ENCODE results near the gene TBC1D22A.
"Not testable (repeated sequence)": the region's sequence is repeated elsewhere in the genome, so short reads cannot be mapped to it uniquely, and the experiment has no call there.

The TBC1D22A gene

DNA sequence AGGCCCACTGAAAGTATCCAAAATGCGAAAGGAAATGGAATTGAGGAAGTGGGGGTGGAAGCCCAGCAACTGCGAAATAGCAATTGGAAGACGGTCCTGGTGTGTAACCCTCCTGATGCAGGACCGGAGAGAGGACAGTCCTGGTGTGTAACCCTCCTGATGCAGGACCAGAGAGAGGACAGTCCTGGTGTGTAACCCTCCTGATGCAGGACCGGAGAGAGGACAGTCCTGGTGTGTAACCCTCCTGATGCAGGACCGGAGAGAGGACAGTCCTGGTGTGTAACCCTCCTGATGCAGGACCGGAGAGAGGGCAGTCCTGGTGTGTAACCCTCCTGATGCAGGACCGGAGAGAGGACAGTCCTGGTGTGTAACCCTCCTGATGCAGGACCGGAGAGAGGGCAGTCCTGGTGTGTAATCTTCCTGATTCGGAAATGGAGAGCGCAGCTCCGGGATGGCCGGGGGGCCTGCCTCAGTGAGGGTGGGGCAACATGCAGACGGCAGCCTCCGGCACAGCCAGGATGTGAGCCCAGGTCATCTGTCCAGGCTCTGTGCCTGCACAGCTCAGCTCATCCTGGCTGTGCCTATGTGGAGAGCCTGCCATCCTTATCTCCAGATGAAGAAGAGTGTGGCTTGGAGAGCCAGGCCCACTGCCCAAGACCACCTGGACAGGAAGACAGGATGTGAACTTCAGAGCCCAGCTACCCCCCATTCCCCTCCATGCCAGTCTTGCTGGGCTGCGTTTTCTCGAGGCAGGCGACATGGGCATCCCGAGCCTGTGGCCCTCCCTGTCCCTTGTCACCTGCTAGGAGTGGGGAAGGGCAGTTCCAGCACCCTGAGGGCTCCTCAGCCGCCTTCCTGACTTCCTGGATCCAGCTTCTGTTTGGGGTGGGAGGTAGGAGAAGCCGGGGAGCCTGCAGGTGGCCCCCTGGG, 408.3 kb downstream of the TBC1D22A start:
- not testable (repeated sequence) for DNase-seq (ENCODE audit: extremely low read depth in 1 of 2, low read depth in 1 of 2)

DNA sequence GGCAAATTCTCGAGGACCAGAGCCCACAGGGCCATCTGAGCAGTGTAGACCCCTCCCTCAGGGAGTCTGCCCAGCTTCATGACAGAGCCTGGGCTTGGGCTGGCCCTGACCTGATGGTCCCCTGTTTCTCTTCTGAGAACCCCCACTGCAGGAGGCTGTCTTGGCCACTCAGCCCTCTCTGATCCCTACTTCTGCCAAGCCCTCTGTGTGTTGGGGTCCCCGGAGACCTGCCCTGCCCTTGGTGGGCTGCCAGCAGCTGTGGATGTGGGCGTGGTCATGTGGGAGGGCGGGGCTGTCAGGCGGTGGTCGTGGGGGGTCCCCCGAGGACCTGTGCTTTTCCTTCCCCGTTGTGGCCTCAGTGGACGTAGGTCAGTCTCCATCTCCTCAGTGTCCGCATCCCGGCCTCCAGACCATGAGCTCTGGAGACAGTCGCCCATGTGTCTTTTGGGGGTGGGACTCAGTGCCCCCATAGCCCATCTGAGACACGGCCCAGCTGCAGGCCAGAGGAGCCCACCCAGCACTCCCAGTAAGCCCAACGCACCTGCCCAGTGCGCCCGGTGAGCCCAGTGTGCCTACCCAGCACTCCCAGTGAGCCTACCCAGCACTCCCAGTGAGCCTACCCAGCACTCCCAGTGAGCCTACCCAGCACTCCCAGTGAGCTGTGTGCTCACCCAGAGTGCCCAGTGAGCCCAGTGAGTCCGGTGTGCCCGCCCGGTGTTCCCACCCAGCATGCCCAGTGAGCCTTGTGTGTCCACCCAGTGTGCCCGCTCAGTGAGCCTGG, 409.2 kb downstream of the TBC1D22A start:
- no peak for DNase-seq (ENCODE audit: extremely low read depth in 1 of 2, low read depth in 1 of 2)

DNA sequence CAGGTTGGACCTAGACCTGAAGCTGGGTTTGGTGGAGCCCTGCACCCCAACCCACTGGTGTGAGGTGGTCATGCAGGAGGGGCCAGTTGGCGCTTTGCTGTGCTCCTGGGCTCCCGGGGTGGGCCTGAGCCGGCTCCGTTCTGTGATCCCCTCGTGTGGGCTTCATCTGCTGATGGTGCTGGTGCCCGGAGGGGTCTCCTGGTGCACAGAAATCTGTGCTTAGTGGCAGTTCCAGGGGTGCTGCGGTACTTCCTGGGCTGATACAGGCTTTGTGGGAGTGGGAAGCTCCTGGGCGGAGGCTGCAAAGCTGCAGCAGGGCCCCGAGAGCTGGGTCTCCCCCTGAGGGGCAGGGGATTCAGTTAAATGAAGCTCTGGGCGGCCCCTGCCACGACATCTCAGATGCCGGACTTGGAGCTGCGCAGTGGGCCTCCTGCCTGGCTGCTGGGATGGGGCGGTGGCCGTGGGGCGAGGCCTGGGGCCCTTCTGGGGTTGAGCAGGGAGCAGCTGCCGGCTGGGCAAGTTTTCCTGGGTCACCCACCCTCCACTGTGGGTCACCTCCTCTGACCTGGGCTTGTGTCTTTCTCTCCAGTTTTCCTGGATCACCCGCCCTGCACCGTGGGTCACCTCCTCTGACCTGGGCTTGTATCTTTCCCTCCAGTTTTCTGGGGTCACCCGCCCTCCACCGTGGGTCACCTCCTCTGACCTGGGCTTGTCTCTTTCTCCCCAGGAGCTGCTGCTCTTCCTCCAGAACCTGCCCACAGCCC, 410.5 kb downstream of the TBC1D22A start:
- DNase-seq (ENCODE audit: extremely low read depth in 1 of 2, low read depth in 1 of 2) = no peak

DNA sequence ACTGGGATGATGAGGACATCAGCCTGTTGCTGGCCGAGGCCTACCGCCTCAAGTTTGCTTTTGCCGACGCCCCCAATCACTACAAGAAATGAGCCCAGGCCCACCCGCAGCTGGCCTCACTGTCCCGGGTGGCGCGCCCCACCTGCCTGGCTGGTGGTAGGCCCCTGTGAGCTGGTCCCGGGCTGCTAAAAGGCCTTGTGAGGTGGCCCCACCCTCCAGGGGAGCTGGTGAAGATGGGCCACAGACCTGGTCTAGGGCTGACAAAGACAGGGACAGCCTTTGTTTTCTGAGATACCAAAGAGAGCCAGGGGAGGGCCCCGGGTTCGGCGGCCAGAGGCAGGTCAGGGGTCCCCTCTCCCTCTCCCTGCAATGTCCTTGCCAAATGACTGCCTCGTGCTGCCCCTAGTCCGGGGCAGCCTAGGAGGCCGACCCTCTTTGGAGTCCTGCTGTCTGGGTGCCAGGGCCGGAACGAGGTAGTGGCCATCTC, 411.1 kb downstream of the TBC1D22A start:
- DNase-seq (ENCODE audit: extremely low read depth in 1 of 2, low read depth in 1 of 2) = no peak

DNA sequence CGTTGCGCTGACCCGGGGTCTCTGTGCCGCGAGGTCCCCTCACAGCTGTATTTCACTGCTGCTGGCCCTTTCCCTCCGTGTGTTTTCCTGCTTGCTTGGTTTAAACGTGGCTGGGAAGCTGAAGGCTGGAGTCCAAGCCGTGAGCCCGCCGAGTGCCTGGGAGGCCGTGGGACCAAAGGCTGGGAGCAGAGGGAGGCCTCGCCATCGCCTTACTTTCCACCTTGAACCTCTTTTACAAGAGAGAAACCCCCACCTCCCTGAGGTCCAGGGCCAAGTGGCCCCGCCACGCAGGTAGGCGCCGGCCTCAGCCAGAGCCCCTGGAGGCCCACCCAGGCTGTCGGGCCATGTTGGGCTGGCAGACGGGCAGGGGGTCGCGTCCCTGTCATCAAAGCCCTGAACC, 411.6 kb downstream of the TBC1D22A start:
- no peak for DNase-seq (ENCODE audit: extremely low read depth in 1 of 2, low read depth in 1 of 2)

DNA sequence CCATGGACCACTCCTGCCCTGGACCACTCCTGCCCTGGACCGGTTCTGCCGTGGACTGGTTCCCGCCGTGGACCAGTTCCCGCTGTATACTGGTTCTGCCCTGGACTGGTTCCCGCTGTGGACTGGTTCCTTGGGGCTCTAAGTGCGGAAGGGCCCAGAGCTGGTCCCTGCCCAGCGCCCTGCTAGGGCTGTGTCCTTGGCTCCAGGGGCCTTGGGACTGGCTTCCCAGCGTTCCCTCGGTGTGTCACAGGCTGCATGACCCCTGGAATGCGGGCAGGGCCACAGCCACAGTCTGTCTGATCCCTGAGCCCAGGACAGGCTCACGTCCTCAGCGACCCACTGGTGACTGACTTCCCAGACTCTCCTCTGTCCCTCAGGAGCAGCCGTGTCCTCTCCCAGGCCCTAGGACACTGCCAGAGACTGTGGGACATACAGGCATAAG, 412.2 kb downstream of the TBC1D22A start:
- no peak for DNase-seq (ENCODE audit: extremely low read depth in 1 of 2, low read depth in 1 of 2)

DNA sequence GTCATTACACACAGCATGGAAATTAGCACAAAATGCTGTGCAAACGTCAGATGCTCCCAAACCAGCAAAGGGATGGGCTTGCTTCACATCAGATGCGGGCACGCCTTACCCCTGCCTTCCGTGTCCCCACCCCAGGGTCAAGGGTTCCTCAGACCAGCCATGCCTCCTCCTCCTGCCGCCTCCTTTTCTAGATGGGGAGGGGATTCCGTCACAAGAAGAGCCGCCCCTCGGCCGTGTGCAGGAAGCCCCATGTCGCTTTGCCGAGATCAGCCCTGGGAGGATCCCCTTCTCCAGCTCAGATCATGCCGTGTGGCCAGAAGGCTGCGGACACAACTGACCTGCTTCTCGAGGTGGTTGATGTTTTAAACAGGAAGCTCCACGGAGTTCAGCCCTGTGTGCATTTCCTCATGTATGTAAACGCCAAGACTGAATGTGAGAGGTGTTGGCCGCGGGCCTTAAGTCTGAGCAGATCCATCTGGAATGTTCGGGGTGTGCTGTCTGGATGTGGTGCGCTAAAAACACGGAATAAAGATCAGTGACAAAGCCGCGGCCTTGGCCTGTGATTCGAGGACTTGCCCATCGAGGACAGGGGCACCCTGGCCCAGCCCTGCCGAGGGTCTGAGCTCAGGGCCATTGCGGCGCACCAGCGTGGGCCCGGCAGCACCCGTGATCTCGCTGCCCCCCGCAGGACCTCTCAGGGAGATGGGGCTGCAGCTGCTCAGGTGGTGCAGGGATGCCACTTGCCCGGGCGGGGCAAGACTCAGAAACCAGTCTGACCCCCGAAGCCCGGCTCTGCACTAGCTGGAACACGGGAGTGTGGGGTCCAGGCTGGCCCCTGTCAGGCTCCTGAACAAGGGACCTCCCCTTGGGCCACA, 412.9 kb downstream of the TBC1D22A start:
- DNase-seq (ENCODE audit: extremely low read depth in 1 of 2, low read depth in 1 of 2) = no peak

DNA sequence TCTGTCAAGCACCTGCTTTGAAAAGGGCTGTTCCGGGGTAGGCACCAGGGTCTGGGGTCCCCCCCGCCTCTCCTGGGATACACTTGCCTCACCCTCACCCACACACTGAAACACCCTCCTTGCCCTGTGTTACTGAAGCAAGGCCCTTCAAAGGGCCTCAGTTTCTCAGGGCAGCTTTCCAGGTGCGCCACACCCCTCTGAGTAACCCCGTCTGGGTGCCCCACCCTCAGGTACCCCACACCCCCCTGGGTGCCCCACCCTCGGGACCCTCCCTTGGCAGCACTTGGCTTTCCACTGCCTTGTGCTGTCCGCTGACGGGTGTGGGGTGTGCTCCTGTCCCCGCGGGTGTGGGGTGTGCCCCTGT, 413.6 kb downstream of the TBC1D22A start:
- DNase-seq (ENCODE audit: extremely low read depth in 1 of 2, low read depth in 1 of 2) = no peak

DNA sequence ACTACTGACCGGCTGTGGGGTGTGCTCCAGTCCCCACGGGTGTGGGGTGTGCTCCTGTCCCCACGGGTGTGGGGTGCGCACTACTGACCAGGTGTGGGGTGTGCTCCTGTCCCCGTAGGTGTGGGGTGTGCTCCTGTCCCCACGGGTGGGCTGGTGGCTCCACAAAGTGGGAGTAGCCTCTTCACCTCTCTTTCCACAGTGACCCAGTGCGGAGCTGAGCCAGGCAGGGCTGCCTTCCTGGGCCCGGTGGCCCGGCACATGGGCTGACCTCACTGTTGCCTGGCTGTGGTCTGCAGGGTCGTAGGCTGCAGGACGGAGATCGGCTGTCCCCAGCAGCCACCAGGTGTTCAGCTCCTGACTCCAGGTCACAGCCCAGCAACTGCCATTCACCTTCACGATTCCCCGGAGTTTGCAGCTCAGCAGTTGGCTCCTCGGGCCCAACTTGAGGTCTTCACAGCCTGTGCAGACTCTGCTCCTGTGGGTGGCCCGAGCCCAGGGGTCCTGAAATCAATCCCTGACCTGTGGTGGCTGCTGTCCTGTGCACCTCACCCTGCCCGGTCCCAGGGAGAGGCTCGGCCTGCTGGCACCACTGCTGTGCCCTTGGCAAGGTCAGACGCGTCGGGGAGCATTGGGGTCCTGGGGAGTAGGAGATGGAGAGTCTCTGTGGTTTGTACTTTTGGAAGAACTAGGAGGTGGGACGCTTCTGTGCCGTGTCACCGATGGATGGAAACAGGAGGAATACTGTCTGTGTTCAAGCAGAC, 414.3 kb downstream of the TBC1D22A start:
- no peak for DNase-seq (ENCODE audit: extremely low read depth in 1 of 2, low read depth in 1 of 2)

DNA sequence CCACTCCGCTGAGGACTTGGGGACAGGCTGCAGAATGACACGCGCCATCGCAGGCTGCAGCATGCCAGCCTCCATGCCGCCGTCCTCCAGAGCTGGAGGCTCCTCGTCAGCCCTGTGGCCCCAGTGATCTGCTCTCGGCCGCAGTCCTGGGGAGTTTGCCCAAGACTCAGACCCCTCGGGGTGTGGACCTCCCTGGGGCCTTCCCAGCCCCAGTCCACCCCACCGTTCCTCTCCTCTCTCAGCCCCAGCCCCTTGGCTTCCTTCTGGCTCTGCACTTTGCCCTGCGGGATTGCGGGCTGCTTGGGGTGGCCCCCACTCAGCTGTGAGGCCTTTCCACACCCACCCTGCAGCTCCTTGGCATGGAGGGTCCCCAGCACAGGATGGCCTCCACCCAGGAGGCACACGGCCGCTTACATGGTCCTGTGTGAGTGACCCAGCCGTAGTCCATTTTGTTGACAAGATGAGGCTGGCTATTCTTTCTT, 414.9 kb downstream of the TBC1D22A start:
- no peak for DNase-seq (ENCODE audit: extremely low read depth in 1 of 2, low read depth in 1 of 2)

DNA sequence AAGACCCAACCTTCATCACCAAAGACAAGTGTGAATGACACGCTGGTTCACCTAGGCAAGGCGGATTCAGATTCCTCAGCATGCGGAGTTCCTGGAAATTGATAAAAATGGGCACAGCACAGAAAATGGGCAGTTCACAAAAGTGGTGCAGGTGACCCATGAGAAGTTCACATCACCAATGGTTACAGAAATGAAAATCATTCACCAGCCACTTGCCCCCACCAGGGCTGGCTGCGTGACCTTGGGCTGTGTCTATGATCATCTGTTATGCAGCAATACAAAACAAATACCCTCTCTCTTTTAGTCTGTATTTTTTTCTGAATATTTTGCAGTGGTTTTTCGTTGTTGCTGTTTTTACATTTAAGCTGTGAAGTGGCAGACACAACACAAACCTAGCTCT, 415.9 kb downstream of the TBC1D22A start:
- DNase-seq (ENCODE audit: extremely low read depth in 1 of 2, low read depth in 1 of 2) = no peak

DNA sequence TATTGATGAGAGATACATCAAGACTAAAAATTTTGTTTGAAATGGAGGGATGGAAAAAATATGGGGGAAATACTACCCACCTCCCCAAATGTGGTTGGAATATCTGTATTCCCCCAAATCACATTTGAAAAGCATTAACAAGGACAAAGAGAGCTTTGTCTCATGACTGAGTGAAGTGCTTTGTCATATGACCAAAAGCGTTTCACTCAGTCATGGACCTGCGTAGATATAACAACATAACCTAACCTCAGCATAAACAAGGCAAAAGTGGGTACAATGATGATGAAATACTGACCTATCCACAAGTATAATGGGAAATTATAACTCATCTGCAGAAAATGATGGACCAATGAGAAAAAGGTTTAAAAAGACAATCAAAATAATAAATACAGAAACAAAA, 418.3 kb downstream of the TBC1D22A start:
- no peak for DNase-seq (ENCODE audit: extremely low read depth in 1 of 2, low read depth in 1 of 2)

DNA sequence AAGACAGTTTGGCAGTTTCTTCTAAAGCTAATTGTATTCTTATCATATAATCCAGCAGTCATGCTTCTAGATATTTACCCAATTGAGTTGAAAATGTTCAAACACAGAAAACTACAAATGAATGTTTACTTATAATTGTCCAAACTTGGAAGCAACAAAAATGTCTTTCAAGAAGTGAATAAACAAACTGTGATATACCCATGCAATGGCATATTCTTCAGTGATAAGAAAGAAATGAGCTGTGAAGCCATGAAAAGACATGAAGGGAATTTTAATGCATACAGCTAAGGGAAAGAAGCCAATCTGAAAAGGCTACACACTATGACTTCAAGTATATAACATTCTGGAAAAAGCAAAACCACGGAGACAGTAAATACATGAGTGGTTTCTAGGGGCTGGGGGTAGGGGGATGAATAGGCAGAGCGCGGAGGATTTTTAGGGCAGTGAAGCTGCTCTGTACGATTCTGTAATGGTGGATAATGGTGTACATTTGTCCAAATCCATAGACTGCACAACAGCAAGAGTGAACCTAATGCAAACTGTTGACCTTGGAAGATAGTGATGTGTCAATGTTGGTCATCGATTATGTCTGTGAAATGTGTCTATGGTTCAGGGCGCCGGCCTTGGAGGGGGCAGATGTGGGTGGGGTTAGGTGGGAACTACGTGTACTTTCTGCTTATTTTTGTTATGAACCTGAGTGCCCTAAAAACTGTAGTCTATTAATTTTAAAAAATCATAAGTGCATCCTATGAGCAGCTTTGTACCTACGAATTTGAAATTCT, 424.9 kb downstream of the TBC1D22A start:
- DNase-seq (ENCODE audit: extremely low read depth in 1 of 2, low read depth in 1 of 2) = no peak

DNA sequence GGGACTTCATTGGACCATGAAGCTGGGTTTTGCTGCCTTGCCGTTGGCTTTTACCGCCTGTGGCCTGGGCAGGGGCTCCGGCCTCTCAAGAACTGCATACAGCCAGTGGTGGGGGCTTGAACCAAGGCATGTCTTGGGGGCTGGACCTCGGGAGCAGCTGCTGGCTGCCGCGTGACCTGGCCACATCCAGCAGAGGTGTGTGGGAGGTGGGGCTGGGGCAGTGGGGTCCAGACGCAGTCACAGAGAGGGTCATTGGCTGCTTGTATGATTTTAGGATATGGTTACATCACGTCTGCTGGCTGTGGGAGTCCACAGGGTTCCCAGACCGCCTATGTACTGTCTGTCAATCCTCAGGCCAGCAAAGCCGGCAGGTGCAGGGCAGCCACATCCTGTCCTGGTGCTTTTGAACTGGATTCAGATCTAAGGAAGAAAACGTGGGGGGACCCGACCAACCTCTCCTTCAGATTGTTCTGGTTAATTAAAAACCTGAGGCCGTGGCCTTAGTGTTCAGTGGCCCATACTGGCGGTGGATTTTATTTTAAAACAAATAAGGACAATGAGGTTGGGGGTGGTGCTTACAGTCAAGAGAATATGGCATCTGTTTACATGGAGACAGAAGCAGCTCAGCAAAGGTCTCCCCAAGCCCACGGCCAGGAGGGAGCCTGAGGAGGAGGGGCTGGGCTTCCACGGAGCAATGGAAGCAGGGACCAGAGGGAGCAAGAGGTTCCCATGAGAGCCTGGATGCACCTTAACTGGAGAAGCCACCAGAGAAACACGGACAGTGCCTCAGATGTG, 426.0 kb downstream of the TBC1D22A start:
- no peak for DNase-seq (ENCODE audit: extremely low read depth in 1 of 2, low read depth in 1 of 2)

DNA sequence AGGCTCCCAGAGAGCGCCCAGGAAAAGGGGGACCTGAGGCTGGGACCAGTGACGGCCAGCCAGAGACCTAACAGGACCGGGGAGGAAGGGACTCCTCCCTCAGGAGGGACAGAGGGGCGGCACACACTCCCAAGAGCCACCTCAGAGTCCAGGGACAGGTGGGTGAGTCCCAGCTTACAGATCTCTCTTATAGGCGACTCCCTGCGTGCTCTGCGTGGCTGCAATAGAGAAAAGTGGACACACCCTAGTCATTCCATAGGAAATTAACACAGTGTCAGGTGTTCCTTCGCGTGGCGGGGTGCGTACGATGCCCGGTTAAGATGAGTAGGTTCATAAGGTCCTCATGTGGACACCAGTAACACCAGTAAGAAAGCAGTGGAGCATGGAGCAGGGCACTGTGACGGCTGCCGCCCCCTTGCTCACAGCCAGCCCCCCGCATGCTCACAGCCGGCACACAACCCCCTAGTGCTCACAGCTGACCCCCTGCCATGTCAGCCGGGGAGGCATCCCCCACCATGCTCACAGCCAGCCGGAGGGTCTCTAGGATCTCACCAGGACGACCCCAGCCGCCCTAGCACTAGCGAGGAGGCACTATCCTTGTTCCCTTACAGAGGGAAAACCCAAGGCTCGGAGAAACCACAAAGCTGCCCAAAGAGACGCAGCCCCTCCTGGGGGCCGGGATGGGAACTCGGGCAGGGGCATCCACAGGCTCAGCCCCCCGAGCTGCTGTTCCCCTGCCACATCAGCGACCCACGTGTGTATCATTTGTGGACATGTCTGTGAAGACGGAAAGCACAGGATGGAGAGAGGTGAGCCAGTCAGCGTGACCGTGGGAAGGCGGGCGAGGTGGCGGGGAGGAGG, 426.8 kb downstream of the TBC1D22A start:
- no peak for DNase-seq (ENCODE audit: extremely low read depth in 1 of 2, low read depth in 1 of 2)

DNA sequence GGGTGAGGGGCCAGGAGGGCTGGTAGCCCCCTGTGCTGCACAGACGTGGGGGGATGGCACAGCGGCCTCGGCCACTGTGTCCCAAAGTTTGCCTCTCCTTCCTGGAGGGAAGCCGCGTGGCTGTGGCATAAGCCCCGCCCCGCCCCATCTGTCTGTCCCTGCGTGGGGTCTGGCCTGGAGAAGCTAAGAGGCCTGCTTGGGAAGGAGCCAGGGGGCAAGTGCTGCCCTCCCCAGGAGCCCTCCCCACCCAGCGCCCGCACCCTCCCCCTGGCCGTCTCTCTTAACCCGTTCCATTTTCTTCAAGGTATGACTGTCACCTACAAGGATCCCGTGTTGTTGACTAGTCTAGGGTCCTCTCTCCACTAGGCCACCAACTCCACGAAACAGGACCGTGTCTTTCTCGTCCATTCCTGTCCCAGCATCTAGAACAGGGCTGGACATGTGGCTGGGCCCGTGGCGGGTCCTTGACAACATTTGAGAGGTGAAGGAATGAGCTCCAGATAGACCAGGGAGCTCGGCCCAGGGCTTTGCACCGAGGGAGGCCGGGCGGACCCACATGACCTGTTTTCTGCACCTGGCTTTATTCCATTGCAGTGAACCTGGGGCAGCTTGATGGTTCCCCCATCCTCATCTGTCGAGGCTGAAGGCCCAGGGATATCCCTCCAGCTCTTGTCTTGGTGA, 428.0 kb downstream of the TBC1D22A start:
- DNase-seq (ENCODE audit: extremely low read depth in 1 of 2, low read depth in 1 of 2) = no peak
